GM15510 (cell line): Measurements from ENCODE around the gene MYBPC2.

Experiments used
- POLR2A ChIP-seq: IDR thresholded peaks from 3 replicates; pipeline ENCODE4 v1.6.1; 2011; ENCODE audit warnings: borderline replicate concordance; ENCODE audit not compliant: insufficient read length; ENCODE audit errors: extremely low read depth

The MYBPC2 gene

DNA sequence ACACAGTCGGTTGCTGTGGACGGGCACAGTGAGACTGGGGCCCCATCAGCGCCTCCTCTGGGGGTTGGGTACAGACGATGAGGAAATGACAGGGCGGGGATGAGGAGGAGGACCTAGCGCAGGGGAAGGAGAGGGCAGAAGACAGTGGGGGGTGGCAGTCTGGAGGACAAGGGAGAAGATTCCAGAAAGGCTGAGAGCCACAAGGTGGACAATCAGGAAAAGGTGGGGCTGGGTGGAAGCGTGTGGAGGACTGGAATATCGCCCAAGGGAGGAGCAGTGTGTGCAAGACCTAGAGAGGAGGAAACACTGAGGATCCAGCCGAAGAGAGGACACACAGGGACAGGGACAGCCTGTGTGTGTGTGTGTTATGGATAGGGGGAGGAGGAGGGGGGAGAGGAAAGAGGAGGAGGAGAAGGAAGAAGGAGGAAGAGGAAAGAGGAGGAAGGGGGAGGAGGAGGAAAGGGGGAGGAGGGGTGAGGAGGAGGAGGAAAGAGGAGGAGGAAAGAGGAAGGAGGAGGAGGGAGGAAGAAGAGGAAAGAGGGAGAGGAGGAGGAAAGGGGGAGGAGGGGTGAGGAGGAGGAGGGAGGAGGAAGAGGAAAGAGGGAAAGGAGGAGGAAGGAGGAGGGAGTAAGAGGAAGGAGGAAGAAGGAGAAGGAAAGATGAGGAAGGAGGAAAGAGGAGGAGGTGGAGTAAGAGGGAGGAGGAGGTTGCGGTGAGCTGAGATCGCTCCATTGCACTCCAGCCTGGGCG is 59.8 kb downstream of the MYBPC2 start:
- TF ChIP-seq POLR2A, result no peak

GRCh38 chr19:50493171-50493570 is 60.5 kb downstream of the MYBPC2 start:
- no peak for TF ChIP-seq POLR2A

GRCh38 chr19:50494186-50495019 is 61.7 kb downstream of the MYBPC2 start:
- TF ChIP-seq POLR2A, result no peak

DNA sequence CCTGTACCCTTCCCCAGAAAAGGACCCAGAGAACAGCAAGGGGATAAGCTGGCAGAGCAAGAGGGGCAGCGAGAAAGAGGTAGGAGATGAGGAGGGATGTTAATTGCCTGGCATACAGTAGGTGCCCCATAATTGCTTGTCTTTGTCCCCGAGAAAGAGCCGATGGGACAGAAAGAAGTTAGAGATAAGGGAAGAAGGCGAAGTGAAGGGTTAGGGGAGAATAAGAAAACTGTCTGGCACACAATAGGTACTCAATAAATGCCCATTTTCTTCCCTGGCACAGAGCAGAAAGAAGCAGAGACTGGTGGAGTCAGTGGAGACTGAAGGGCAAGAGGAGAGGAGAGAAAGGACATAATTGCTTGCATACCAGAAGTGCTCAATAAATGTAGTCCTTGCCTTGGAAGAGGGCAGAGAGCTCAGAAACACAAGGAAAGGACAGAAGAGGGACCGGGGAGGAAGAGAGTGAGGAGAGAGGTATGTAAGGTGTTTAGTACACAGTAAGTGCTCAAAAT is 62.4 kb downstream of the MYBPC2 start:
- no peak for TF ChIP-seq POLR2A

DNA sequence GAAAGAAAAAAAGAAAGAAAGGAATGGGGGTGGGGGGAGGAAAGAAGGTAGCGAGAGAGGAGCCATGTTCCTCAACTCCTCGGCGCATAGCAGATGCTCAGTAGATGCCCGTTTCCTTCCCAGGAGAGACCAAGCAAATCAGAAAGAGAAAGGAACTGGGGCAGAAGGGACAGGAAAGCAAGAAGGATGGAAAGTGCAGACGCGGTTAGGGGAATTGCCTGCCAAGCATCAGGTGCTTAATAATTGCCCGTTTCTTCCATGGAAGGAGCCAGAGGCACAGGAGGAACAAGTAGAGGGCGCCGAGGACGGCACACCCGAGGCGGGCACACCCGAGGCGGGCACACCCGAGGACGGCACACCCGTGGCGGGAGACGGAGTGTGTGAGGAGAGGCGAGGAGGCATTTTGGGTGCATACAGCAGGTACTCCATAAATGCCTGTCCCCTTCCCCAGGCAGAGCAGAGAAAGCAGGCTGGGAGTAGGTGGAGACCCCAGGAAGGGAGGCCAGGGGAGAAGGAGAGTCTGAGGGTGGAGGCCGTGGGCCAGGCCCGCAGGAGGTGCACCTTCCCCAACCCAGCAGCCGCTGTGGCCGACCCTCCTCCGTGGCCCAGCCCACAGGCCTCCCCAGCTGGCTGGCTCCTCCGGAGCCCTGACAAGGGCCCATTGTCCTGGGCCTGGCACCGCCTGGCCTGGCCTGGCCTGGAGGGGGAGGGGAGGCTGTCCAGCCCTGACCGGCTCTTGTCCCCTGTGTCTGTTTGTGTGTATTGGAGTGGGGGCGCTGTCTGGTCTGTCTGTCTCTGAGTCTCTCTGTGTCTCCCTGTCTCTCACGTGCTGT is 63.7 kb downstream of the MYBPC2 start:
- no peak for TF ChIP-seq POLR2A

GRCh38 chr19:50497022-50497405 is 64.3 kb downstream of the MYBPC2 start:
- TF ChIP-seq POLR2A, result no peak

- no peak for TF ChIP-seq POLR2A
Measured at GRCh38 chr19:50498219-50499056, 65.7 kb downstream of the MYBPC2 start.

- TF ChIP-seq POLR2A, result no peak
Measured at GRCh38 chr19:50500060-50500752, 67.5 kb downstream of the MYBPC2 start.

- no peak for TF ChIP-seq POLR2A
Measured at GRCh38 chr19:50500753-50501151, 68.1 kb downstream of the MYBPC2 start.

DNA sequence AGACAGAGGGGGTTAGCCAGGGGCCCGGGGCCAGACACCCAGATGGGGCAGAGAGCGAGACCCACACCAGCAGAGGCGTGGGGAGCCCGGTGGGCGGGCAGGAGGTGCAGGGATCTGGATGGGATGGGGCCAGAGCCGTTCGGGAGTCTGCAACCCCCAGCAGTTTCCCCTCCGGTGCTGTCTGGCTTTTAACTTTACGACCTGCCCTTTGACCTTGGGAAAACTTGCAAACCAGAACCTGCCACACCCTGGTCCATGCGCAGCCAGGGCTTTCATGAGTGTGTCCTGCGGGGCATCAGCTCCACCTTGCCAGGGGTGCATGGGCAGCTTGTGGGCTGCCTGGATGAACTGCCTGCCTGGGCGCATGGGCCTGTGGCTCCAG is 68.5 kb downstream of the MYBPC2 start:
- TF ChIP-seq POLR2A, result no peak

- TF ChIP-seq POLR2A, result no peak
Measured at GRCh38 chr19:50501568-50502475, 69.1 kb downstream of the MYBPC2 start.

GRCh38 chr19:50505856-50506611 is 73.3 kb downstream of the MYBPC2 start:
- no peak for TF ChIP-seq POLR2A

DNA sequence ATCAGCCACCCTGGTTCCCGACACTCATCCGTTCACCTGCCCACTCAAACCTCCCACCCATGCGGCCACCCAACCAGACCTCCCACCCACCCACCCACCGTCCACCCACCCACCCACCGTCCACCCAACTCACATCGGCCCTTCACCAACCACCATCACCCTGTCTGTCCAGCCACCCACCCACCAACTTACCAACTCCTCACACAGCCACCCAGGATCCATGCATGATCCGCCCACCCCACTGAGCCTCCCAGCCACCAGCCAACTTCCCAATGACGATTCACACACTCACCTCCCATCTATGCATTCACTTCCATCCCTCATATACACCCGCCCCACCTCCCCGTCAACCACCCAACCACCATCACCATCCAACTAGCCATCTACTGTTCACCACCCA is 74.0 kb downstream of the MYBPC2 start:
- no peak for TF ChIP-seq POLR2A

DNA sequence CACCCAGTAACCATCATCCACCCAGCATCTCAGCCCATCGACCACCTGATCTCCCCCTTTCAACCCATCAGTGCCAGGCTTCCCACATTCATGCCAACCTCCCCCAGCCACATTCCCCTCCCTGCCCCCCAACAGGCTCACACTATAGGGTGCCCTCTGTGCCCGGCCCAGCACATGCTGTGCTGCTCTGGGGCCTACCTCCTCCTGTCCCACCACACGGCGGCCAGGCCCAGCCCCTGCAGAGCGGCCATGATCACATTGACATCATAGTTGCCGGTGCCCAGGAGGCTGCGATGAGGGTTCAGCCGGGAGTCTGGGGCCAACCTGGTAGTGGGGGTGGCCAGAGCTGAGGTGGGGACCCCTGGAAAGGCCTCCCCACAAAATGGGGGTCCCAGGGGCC is 74.7 kb downstream of the MYBPC2 start:
- TF ChIP-seq POLR2A, result no peak
